Central memory CD4-positive, alpha-beta T cell (primary cell): ENCODE data around the gene MELTF.

Source experiments
- DNase-seq: peaks from one replicate; pipeline ENCODE4 v3.0.0; 2022

MELTF gene

DNA sequence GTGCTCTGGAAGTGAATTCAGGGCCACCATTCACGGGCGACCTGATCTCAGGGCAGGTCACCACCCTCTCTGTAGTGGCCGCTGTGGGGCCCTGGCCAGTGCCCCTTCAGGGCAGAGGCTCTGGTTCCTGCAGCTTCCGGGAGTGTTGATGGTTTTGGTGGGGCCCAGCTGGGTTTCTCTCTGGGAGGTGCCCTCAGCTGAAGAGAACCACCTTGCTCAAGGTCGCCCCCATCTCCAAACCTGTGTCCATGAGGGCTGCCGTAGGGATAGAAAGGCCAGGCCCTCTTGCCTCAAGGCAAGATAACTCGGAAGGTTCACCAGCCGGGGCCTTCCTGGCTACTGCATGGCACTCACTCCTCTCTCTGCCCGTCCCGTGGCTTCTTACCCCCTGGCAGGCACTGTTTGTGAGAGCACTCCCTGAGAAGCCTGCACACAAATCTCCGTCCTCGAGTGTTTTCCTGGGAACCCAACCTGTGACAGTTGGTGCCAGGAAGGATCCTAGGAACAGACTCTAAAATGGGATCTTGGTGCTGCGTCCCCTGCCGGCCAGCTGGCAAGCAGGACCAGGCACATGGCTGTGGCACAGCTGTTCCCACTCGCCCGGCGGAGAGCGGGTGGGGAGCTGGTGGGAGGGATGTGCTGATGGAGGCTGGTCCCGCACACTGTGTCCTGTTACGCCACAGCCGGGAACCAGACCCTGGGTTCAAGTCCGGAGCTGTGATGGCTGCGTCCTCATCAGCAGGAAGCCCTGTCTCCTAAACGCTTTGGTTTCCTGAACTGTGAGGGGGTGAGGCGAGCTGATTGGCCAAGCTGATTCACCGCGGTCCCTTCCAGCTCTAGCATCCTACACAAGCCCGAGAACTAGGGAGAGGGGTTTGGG is 37.8 kb downstream of the MELTF start:
- DNase-seq: no peak

GRCh38 chr3:196990601-196991007 is 39.0 kb downstream of the MELTF start:
- DNase-seq: no peak

DNA sequence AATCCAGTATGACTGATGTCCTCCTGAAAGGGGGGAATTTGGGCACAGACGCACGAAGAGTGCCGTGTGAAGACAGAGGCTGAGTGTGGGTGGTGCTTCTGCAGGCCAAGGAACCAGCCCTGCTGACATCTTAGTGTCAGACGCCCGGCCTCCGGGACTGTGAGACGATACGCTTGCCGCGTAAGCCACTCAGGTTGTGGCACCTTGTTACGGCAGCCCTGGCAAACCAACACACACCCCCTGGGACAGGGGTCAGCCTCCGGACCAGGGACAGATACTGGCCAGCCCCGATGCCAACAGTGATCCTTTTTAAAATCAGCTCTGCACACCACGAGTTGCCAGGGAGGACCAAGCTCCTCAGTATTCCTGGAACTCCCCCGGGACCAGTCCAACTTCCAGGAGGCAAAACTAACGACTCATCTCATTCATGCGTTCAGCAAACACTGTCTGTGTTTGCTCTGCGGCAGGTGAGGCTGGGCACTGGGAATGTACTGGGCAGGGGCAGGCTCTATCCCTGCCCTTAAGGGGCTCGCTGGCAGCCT is 39.8 kb downstream of the MELTF start:
- DNase-seq: no peak

DNA sequence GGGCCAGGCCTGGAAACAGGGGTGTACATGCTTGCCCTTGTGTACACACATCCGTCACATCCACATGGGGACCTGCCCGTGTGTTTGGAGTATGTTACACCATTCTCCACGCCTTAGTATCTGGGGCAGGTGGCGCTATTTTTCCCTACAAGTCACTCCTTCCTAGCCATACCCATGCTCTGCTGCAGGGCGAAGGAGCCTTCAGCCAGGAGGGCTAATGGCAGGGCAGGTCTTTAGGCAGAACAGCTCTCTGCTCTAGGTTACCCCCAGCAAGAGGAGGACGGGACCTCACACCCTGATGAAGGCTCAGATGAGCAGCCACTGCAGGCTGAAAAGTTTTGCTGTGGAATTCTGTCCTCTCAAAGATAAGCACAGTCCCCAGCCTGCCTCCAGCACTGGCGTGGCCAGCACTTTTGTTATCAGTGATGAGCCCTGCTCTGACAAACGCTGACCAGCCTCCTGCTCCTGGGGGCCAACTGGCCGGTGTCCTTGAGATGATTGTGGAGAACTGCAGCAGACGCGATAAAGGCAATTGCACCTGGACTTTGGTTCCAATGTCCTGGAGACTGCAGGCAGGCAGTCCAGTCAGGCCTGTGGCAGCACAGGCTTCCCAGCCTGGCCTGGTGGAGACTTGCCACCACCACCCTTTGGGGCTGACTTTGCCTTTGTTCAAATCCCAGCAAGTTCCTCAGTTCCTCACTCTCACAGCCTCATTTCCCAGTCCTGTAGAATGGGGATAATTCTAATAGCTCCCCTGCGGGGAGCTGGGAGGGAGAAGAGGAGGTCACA is 41.2 kb downstream of the MELTF start:
- no peak for DNase-seq

GRCh38 chr3:196987022-196987421 is 42.6 kb downstream of the MELTF start:
- no peak for DNase-seq

DNA sequence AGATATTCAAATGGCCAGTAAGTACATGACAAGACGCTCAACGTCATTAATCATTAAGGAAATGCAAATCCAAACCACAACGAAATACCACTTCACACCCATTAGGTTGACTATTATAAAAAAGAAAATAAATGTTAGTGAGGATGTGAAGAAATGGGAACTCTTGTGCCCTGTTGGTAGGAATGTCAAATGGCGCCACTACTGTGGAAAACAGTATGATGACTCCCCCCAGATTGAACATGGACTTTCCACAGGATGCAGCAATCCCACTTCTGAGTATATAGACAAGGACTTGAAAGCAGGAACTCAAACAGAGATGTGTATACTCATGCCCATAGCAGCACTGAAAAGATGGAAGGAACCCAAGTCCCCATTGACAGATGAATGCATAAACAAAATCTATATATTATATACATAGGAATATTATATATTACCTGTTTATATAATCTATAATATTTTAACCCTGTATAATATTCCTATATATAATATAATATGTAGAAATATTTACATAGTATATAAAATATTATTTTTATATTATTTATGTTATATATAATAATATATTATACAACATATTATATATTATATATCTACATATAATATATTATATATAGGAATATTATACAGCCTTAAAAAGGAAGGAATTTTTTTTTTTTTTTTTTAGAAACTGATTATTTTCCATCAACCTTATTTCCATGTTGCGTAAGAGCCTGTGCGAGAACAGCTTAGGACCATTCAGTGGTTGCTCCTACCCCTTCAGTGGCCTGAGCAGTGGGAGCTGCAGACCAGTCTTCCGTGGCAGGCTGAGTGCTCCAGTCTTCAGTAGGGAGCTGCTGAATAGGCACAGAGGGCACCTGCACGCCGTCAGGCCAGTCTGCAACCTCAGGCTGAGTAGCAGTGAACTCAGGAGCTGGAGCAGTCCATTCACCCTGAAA is 43.4 kb downstream of the MELTF start:
- DNase-seq: no peak

DNA sequence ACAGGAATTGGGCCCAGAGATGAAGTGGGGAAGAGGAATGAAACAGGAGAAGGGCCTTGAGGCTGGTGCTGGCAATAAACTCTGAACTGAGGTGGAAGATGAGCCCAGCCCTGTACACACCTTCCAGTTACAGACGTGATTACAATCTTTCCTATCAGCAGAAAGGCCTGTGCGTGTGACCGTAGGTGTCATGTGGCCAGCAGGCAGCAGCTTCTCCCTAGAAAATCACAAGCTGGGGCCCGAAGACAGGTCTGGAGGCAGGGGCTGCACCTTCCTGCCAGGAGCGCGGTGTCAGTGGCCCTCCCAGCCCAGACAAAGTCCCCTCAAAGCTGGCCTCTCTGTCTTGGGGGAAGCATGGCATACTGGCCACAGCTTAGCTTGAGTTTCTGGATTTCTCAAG is 44.3 kb downstream of the MELTF start:
- DNase-seq: no peak

GRCh38 chr3:196983186-196983585 is 46.4 kb downstream of the MELTF start:
- DNase-seq: no peak

GRCh38 chr3:196981657-196982056 is 48.0 kb downstream of the MELTF start:
- no peak for DNase-seq

DNA sequence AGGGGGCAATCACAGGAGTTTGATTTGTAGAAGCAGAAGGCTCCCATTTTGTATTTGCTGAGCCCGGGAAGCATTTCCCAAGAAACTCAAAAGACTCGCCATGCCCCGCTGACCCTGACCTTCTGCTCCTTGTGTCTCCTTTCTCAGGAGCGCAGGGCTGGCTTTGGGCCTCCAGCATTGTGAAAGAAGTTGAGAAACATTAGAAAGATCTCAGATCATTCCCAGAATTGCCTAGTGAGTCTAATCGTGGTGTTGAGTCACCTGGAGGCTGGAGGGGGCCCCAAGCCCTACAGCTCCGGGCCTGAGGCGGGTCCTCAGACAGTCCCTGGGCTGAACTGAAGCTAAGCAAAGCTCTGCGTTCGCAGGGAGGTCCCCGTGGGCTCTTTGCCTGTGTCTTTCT is 50.1 kb downstream of the MELTF start:
- no peak for DNase-seq

DNA sequence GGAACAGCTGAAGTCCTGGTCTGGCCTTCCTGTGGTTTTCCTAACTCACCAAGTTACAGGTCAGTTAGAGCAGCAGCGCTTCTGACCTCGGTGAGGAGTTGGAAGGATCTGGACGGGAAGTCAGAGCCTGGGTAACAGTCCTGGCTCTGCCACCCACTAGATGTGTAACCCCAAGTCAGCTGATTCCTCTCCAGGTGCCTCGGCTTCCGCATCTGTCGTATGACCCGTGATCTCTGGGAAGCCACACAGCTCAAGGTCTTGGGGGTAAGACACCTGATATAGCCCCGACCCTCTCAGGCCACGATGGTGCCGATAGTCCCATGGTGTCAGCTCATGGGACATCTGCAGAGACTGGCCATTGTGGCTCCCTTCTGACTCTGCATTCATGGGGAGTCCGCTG is 52.7 kb downstream of the MELTF start:
- DNase-seq: no peak

GRCh38 chr3:196975349-196975748 is 54.3 kb downstream of the MELTF start:
- DNase-seq: no peak

DNA sequence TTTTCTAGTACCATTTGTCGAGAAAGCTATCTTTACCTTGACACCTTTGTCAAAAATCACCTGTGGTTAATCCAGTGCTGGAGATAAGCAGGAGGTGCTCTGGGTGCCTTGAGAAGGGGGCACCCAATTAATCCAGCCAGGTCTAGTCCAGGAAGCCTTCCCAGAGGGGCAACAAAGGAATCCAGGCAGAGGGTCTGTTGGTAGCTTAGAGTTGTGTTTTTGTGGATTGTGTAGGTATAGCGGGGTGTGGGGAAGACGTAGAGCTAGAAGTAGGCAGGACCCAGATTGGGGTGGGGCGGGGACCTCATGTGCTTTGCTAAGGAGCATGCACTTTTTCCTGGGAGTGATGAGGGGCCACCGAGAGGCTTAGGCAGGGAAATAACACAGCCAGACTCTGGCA is 55.0 kb downstream of the MELTF start:
- no peak for DNase-seq

DNA sequence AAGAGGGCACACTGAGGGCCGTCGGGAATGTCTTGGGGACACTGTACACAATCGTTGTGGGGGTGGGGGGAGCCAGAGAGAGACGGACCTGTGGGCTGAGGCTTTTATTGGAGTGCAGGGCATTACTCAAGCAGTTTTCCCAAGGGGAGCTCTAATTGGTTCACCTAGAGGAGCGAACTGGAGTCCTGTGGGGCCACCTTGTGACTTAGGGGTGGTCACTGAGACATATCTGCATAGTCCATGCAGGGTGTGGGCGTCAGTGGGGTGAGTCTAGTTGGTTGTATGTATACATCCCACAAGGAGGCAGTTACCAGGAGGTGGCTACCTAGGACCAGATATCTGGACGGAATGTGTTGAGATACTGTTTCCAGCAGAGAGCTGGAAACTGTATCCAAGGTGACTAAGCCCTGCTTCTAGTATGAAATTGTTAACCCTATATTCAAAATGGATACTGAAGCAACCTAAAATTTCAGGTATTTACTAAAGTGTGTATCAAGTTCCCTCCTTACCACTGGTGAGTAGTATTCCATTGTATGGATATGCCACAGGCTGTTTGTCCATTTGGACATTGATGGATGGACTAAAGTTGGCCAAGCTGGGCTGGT is 58.4 kb downstream of the MELTF start:
- no peak for DNase-seq

GRCh38 chr3:196970547-196971093 is 59.0 kb downstream of the MELTF start:
- no peak for DNase-seq

- peak; percentile 61 for DNase-seq
These were observed 59.7 kb downstream of the MELTF start for GRCh38 chr3:196969660-196970546.

GRCh38 chr3:196969134-196969659 is 60.4 kb downstream of the MELTF start:
- DNase-seq: peak; percentile 32

DNA sequence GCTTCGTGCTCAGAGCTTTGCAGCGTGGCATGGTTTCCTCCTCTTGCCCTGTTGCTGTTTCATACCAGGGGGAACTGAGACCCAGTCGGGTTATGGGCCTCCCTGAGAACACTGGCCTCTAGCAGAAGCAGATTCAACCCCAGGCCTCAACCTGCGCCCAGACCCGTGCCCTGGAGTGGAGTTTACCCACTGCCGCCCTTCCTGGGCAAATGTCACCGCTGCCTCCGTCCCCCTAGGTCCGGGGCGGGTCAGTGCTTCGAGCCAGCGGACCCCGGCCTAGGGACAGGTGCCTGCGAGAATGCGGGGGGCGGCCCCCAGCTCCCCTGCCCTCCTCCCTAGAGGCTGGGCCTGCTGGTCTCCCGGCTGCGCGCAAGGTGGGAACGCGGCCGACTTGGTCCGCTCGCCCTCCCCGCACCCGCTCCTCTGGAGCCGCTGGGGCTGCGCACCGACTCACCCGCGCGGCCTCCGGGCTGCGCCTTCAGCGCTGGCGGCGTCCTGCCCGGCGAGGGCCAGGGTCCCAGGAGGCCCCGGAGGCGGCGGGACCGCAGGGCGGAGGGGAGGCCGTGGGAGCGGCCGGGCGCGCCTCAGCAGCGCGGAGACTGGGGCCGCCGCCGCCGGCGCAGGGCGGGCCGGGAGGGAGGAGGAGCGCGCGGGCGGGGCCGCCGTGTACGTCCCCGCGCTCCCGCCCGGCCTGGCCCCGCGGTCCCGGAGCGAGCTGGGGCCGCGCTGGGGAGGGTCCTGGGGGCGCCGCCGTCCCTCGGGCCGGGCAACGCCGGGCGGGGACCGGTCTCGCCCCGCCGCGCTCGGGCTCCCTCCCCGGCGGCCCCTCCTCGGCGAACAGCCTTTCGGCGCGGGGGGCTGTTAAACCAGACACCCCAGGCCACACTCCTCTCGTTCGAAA is 61.1 kb downstream of the MELTF start, which contains the start of gene PIGZ:
TSS of gene PIGZ (minus strand) at position 601 of the 901 bp plus-strand sequence. CDS start 16,802 bp downstream, outside the sequence.
- peak; percentile 19 for DNase-seq
